HG02798 (cell line): Measurements from ENCODE around the gene PRR33.
A peak's percentile ranks its signal among the peaks of the same experiment; 100 is the strongest.

ENCODE experiments used
- ATAC-seq: cut with Tn5 transposase; IDR thresholded peaks from one replicate; pipeline ENCODE4 v1.9.1; 2021; ENCODE audit warnings: mild to moderate bottlenecking; ENCODE audit not compliant: unreplicated experiment, poor library complexity

The PRR33 gene

GRCh38 chr11:1867381-1867780, 24.3 kb downstream of the PRR33 start:
- ATAC-seq = no peak

DNA sequence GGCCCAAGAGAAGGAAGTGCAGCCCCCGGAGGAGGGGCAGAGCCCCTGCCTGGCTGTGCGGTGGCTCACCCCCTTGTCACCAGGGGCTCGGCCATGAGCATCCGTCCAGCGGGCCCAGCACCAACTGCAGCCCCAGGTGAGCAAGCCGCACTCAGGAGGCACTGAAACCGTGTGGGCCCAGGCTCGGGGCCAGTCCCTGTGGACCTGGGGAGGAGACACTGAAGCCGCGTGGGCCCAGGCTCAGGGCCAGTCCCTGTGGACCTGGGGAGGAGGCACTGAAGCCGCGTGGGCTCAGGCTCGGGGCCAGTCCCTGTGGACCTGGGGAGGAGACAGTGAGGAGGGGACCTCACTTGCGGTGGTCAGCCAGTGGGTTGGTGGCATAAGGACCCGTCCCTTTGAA, 24.9 kb downstream of the PRR33 start:
- ATAC-seq = no peak

DNA sequence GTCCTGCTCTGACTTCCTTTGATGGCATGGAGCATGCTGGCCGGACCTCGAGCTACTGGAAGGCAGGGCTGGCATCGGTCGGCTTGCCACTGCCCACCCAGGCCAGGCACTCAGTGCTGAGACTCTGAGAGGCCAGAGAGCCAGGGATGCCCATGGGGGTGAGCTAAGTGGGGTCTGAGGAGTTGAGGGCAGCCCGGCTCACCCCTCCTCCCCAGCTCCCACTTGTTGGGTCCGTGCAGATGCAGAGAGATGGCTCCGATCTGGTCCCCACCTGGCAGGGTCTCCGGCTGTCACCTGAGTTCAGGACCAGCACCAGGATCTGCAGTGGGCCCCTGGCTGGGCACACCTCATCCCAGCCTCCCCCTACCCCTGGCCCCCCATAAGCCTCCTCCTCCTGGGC, 25.5 kb downstream of the PRR33 start:
- ATAC-seq = no peak

- ATAC-seq = no peak
Measured at GRCh38 chr11:1864831-1865665, 26.6 kb downstream of the PRR33 start.

GRCh38 chr11:1864231-1864630, 27.5 kb downstream of the PRR33 start:
- no peak for ATAC-seq

DNA sequence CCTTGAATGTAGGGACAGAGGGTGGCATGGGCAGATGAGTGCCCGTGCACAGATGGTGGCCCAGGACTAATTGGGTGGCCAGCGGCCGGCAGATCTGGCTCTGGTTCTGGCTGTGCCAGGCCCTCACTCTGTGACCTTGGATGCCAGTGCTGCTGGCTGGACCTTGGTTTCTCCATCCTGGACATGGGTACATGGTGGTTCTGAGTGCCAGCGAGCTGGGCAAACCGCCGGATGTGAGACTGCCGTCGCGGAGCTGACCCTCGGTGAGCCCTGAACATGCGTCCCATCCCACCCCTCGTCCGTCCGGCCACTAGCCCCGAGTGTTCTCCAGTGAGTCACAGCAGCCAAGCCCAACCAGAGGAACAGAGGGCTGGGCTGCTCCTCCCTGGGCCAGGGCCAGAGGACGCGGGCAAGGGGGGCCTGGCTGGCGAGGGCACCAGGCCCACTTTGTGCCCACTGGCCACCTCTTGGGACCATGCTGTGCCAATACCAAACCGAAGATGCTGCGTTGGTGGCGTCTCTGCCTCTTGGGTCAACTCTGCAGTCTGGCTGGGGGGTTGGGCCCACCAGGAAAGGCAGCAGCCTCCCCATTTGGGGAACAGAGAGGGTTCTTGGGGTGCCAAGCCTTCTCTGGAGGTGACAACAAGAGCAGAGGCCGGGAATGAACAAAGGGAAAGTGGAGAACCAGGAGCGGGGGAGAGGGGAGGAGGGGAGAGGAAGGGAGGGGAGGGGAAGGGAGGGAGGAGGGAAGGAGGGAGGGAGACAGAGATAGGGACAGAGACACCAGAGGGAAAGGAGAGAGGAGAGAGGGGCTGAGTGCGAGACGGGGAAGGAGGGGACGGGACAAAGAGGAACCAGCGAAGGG, 28.1 kb downstream of the PRR33 start:
- ATAC-seq = no peak

- ATAC-seq = no peak
Measured at GRCh38 chr11:1862588-1863351, 28.9 kb downstream of the PRR33 start.

GRCh38 chr11:1861435-1862411, 30.0 kb downstream of the PRR33 start:
- ATAC-seq = no peak

- no peak for ATAC-seq
Measured at GRCh38 chr11:1860108-1860507, 31.6 kb downstream of the PRR33 start.

DNA sequence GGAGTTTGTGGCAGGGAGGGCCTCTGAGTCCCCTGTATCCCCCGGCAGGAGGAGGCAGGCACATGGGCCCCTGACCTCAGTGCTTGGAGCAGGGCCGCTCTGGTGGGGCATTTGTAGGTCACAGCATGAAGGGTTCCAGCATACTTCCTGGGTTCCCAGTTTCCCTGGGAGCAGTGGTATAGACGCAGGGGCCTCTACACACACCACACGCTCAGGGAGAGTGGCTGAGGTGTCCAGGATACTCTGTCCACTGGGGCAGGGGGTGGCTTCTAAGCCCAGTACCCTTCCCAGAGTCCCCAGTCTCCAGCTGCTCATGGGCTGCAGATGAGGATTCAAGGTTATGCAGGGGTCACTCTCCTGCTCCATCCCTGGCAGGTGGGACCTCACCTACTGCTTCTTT, 32.7 kb downstream of the PRR33 start:
- no peak for ATAC-seq

- ATAC-seq = no peak
Measured at GRCh38 chr11:1858576-1858975, 33.1 kb downstream of the PRR33 start.

DNA sequence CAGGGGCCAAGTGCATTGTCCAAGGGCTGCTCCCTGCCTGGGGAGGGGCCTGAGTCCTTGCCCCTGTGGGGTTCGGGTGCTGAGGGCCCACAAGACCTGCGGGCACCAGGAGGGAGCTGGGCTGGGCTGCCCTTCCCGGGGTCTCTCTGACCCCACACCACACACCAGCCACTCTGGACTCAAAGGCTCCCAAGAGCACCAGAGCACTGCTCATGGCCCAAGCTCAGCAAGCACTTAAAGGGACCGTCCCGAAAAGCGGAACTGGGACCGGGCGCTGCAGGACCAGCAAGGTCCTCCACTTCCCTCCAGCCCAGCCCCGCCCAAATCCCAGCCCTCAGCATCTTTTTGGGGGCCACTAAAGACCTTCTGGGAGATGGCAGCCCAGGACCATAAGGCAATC, 33.5 kb downstream of the PRR33 start:
- ATAC-seq = no peak

- ATAC-seq = no peak
Measured at GRCh38 chr11:1857064-1857463, 34.6 kb downstream of the PRR33 start.

GRCh38 chr11:1856306-1857005, 35.2 kb downstream of the PRR33 start:
- ATAC-seq = no peak

DNA sequence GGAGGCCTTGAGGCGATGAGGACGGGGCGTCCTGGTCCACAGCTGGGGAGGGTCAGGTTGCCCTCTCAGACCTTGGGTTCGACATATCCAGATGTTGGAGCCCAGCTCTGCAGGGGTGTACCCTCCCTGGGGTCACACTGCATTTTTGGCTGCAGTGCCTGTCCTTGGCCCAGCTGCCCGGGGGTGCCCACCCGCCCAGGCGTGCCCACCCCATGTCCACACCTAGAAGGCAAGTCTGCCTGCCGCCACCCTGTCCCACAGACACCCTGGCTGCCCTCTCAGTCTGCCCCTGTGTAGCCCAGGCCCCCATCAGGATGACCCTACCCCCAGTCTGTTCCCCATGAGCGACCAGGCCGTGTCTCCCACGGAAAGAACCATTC, 35.8 kb downstream of the PRR33 start:
- no peak for ATAC-seq

DNA sequence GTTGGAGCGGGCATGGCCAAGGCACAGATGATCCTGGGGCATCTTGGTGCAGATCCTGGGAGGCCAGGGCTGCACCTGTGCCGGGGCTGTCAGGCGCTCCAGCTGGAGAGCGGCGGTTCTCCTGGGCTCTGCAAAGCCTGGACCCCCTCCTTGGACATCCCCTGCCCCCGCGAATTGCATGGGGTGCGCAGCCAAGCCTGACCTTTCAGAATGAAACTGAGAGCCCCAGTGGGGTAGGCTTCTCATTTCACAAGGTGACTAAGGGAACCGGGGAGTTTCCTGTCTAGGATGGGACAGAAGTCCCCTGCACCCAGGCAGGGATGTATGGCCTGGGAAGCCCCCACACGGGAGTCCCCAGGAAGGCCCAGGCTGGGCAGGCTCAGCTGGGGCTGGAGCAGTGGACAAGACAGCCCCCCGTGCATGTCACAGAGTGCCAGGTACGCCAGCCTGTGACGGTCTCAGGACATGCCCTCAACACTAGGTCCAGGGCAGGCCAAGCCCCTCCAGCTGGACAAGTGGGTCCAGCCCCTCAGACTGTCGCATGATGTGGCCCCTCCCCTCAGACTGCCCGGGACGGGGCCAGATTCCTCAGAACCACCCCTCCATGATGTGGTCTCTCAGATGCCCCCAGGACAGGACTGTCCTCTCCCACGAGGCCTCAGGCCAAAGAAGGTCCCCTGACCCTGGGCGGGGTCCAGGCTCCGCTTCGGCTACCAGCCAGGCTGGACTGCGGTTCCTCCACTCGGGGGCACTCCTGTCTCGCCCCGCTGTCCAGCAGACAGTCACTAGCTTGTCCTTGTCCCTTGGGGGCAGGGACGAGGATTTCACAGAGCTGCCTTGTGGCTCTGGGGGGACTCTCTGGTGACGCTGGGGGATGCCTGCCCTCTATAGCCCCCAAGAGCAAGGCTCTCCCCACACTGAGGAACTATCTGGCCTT, 36.5 kb downstream of the PRR33 start:
- peak; percentile 35 for ATAC-seq

GRCh38 chr11:1854132-1854948, 37.4 kb downstream of the PRR33 start:
- peak; percentile 26 for ATAC-seq
